HepG2 (cell line): ENCODE measurements around the gene CDK13. TPM values are rescaled to one million over a fixed set of nuclear protein-coding genes. Genes with fewer than 3 reads are reported as not detected.

Source experiments
- ARNT2 ChIP-seq: sonication (generic); formaldehyde crosslinking; IDR thresholded peaks from 2 replicates; pipeline ENCODE4 v1.8.0; 2022; ENCODE audit warnings: mild to moderate bottlenecking, low read depth, missing genetic modification reagents, moderate library complexity
- DR1 ChIP-seq: sonication (generic); formaldehyde crosslinking; IDR thresholded peaks from 2 replicates; pipeline ENCODE4 v1.8.0; 2021; ENCODE audit warnings: mild to moderate bottlenecking, missing genetic modification reagents, inconsistent platforms
- FOXA1 ChIP-seq, 2 experiments: fragments of 450-650 bp in 1 of 2; sonication (generic) in 1 of 2; formaldehyde crosslinking in 1 of 2; IDR thresholded peaks; 2 replicates each; pipeline versions ENCODE4 v1.4.0 to v1.6.1; 2016 to 2020; ENCODE audit warnings: missing genetic modification reagents in 1 of 2
- GATAD2A ChIP-seq: IDR thresholded peaks from 2 replicates; pipeline ENCODE4 v1.6.1; 2016
- HNRNPK ChIP-seq: fragments of 200-400 bp; formaldehyde crosslinking; IDR thresholded peaks from 2 replicates; pipeline ENCODE4 v1.6.1; 2018; ENCODE audit warnings: low read length, low read depth, moderate library complexity, mild to moderate bottlenecking; ENCODE audit not compliant: poor library complexity, severe bottlenecking
- MBNL3 ChIP-seq: fragments of 250-450 bp; sonication (Bioruptor Pico); conservative IDR thresholded peaks from 2 replicates; pipeline ENCODE4 v1.8.0; 2022; ENCODE audit warnings: mild to moderate bottlenecking, inconsistent platforms
- MTA3 ChIP-seq: sonication (generic); formaldehyde crosslinking; IDR thresholded peaks from 2 replicates; pipeline ENCODE4 v1.4.0; 2020; ENCODE audit warnings: missing genetic modification reagents
- PHF21A ChIP-seq: sonication (generic); formaldehyde crosslinking; IDR thresholded peaks from 2 replicates; pipeline ENCODE4 v1.5.0; 2020; ENCODE audit warnings: mild to moderate bottlenecking, missing genetic modification reagents
- SMARCE1 ChIP-seq: fragments of 450-650 bp; IDR thresholded peaks from 2 replicates; pipeline ENCODE4 v1.6.1; 2017; ENCODE audit warnings: borderline replicate concordance
- SP1 ChIP-seq, 2 experiments: fragments of 450-650 bp in 1 of 2; sonication (generic) in 1 of 2; formaldehyde crosslinking in 1 of 2; IDR thresholded peaks; 2 replicates each; pipeline versions ENCODE4 v1.4.0 to v1.6.1; 2016 to 2020; ENCODE audit warnings: missing genetic modification reagents in 1 of 2
- SP140L ChIP-seq: sonication (generic); formaldehyde crosslinking; IDR thresholded peaks from 2 replicates; pipeline ENCODE4 v1.4.0; 2020; ENCODE audit warnings: missing genetic modification reagents, borderline replicate concordance
- SRSF1 ChIP-seq: fragments of 200-400 bp; formaldehyde crosslinking; optimal IDR thresholded peaks from 2 replicates; pipeline ENCODE3; 2017; ENCODE audit warnings: mild to moderate bottlenecking, low read depth, low read length, moderate library complexity
- ZFP36L2 ChIP-seq: sonication (generic); formaldehyde crosslinking; IDR thresholded peaks from 2 replicates; pipeline ENCODE4 v1.4.0; 2020; ENCODE audit warnings: missing genetic modification reagents
- ZFP37 ChIP-seq: sonication (generic); formaldehyde crosslinking; IDR thresholded peaks from 2 replicates; pipeline ENCODE4 v1.4.0; 2020; ENCODE audit warnings: missing genetic modification reagents, borderline replicate concordance
- ZNF160 ChIP-seq: sonication (generic); formaldehyde crosslinking; IDR thresholded peaks from 2 replicates; pipeline ENCODE4 v1.8.0; 2022; ENCODE audit warnings: mild to moderate bottlenecking, inconsistent platforms, missing genetic modification reagents
- ZNF354B ChIP-seq: sonication (generic); formaldehyde crosslinking; IDR thresholded peaks from 2 replicates; pipeline ENCODE4 v1.8.0; 2022; ENCODE audit warnings: mild to moderate bottlenecking, missing genetic modification reagents
- ZNF446 ChIP-seq: sonication (generic); formaldehyde crosslinking; IDR thresholded peaks from 2 replicates; pipeline ENCODE4 v1.5.0; 2020; ENCODE audit warnings: mild to moderate bottlenecking, missing genetic modification reagents
- ZNF713 ChIP-seq: sonication (generic); formaldehyde crosslinking; IDR thresholded peaks from 2 replicates; pipeline ENCODE4 v1.4.0; 2020; ENCODE audit warnings: mild to moderate bottlenecking, missing genetic modification reagents
- ZNF737 ChIP-seq: sonication (generic); formaldehyde crosslinking; IDR thresholded peaks from 2 replicates; pipeline ENCODE4 v1.5.0; 2020; ENCODE audit warnings: missing genetic modification reagents, mild to moderate bottlenecking, borderline replicate concordance
- ZNF746 ChIP-seq: sonication (generic); formaldehyde crosslinking; IDR thresholded peaks from 2 replicates; pipeline ENCODE4 v1.8.0; 2022; ENCODE audit warnings: mild to moderate bottlenecking, missing genetic modification reagents
- ZNF747 ChIP-seq: sonication (generic); formaldehyde crosslinking; IDR thresholded peaks from 2 replicates; pipeline ENCODE4 v1.8.1; 2023; ENCODE audit warnings: missing genetic modification reagents, mild to moderate bottlenecking, borderline replicate concordance
- ZNF761 ChIP-seq: sonication (generic); formaldehyde crosslinking; conservative IDR thresholded peaks from 2 replicates; pipeline ENCODE4 v1.4.0; 2020; ENCODE audit warnings: mild to moderate bottlenecking, missing genetic modification reagents
- polyA plus RNA-seq, 8 experiments: library from polyadenylated mRNA; depleted of rRNA in 3 of 8; stranded (reverse) in 7 of 8; unstranded in 1 of 8; fragments of >200 nt; fragmentation: Illumina TruSeq in 4 of 8; extraction: Trizol in 4 of 8; gene quantifications; 2 replicates each; pipeline versions ENCODE4 v1.2.1 to v1.2.3, GENCODE V29; 2011 to 2016; ENCODE audit warnings: low read depth in 4 of 8, missing spikeins in 1 of 8, mixed read lengths in 1 of 8; ENCODE audit not compliant: insufficient read depth in 1 of 8
- total RNA-seq, 5 experiments: library from RNA; depleted of rRNA; stranded (reverse); fragments of >200 nt; fragmentation: Illumina TruSeq; extraction: Trizol; gene quantifications; 2 replicates each; pipeline ENCODE4 v1.2.3, GENCODE V29; 2016; ENCODE audit warnings: low read depth in 1 of 5
- TF ChIP-seq, protein P1 (sequence below): sonication (generic); formaldehyde crosslinking; IDR thresholded peaks from 2 replicates; pipeline ENCODE4 v1.5.0; 2020; ENCODE audit warnings: mild to moderate bottlenecking, missing genetic modification reagents
- TF ChIP-seq, protein P2 (sequence below): IDR thresholded peaks from 2 replicates; pipeline ENCODE4 v1.6.1; 2016; ENCODE audit warnings: missing biosample characterization, missing genetic modification reagents, low read depth
- TF ChIP-seq, protein P3 (sequence below): sonication (generic); formaldehyde crosslinking; IDR thresholded peaks from 2 replicates; pipeline ENCODE4 v1.5.0; 2020; ENCODE audit warnings: missing genetic modification reagents

The CDK13 gene
- total and polyA plus RNA-seq, 2 of the 13 experiments (the other 11 are each of a cell fraction or from before 2014, with no cell fraction given), result 21.0 to 40.9 TPM

DNA sequence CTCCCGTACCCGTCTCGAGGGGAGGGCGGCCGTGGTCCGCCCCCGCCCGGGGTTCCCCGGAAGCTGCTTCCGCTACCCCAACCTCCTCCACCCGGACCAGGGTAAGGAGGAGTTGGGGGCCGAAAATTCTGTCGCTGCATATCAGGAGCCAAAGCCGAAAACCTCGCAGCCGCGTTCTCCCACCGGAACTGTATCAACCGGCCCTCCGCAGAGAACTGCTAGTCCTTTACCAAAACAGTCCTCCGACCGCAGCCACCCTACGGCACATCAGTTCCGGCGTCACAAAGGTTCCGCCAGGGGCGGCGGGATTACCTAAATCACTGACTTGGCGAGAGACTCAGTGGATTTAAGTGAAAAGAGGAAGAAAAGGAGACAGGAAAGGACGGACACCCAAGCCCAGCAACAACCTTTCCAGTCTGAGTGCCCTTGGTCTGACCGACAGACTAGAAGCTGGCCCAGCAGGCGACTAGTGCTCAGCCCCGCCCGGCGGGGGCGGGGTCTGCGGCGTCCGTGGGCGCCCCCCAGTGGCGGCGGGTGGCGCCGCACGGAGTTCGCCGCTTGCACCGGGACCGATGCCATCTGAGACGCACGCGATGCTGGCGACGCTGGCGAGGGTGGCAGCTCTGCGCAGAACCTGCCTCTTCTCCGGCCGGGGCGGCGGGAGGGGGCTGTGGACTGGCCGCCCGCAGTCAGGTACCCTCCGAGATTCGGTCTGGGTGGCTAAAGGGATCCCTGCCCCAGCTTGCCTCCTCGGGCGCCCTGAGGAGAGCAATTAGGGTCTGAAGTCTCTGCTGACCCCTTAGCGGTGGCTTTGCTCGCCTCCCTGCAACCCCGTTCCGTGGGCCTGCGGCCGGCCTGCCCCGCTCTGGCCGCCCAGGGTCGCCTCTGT is 184.6 kb downstream of the CDK13 start, which contains the start of the genes MPLKIP and SUGCT (continued):
- TF ChIP-seq ZNF761 (CRISPR knock-in tag), result no peak
- TF ChIP-seq HNRNPK, result peak; percentile 12
- TF ChIP-seq FOXA1 (IDR thresholded peaks at IDR 0.05), result no peak
- no peak for TF ChIP-seq FOXA1 (CRISPR knock-in tag; IDR thresholded peaks at IDR 0.05)
- peak; percentile 94 for TF ChIP-seq SRSF1
- no peak for TF ChIP-seq SMARCE1
- TF ChIP-seq PHF21A, result peak; percentile 76
- TF ChIP-seq ZNF713, result no peak
- peak; percentile 57; the same call in 1 of the 2 replicates for TF ChIP-seq ZNF746
- TF ChIP-seq ARNT2 (CRISPR knock-in tag), result peak; percentile 77
- TF ChIP-seq SP1 (IDR thresholded peaks at IDR 0.05), result no peak
- TF ChIP-seq SP1 (CRISPR knock-in tag; IDR thresholded peaks at IDR 0.05), result peak; percentile 93
- TF ChIP-seq ZNF160, result peak; percentile 75; the same call in 1 of the 2 replicates
- TF ChIP-seq, protein P1, sequence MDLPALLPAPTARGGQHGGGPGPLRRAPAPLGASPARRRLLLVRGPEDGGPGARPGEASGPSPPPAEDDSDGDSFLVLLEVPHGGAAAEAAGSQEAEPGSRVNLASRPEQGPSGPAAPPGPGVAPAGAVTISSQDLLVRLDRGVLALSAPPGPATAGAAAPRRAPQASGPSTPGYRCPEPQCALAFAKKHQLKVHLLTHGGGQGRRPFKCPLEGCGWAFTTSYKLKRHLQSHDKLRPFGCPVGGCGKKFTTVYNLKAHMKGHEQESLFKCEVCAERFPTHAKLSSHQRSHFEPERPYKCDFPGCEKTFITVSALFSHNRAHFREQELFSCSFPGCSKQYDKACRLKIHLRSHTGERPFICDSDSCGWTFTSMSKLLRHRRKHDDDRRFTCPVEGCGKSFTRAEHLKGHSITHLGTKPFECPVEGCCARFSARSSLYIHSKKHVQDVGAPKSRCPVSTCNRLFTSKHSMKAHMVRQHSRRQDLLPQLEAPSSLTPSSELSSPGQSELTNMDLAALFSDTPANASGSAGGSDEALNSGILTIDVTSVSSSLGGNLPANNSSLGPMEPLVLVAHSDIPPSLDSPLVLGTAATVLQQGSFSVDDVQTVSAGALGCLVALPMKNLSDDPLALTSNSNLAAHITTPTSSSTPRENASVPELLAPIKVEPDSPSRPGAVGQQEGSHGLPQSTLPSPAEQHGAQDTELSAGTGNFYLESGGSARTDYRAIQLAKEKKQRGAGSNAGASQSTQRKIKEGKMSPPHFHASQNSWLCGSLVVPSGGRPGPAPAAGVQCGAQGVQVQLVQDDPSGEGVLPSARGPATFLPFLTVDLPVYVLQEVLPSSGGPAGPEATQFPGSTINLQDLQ (CRISPR knock-in tag), result peak; percentile 94
- TF ChIP-seq ZNF354B (CRISPR knock-in tag), result no peak
- TF ChIP-seq, protein P2, sequence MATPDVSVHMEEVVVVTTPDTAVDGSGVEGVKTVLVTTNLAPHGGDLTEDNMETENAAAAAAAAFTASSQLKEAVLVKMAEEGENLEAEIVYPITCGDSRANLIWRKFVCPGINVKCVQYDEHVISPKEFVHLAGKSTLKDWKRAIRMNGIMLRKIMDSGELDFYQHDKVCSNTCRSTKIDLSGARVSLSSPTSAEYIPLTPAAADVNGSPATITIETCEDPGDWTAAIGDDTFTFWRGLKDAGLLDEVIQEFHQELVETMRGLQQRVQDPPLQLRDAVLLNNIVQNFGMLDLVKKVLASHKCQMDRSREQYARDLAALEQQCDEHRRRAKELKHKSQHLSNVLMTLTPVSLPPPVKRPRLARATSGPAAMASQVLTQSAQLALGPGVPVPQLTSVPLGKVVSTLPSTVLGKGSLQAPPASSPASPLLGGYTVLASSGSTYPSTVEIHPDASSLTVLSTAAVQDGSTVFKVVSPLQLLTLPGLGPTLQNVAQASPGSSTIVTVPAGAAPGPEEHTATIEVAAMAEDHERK (CRISPR knock-in tag), result no peak
- TF ChIP-seq ZNF446, result peak; percentile 27; the same call in 1 of the 2 replicates
- TF ChIP-seq ZFP36L2 (CRISPR knock-in tag), result 0 out of 2 replicates have a peak, but pooled peaks have one; percentile 9
- peak; percentile 67; the same call in 1 of the 2 replicates for TF ChIP-seq GATAD2A (CRISPR knock-in tag)
- TF ChIP-seq SP140L (CRISPR knock-in tag), result peak; percentile 71; the same call in 1 of the 2 replicates
- TF ChIP-seq ZNF747 (CRISPR knock-in tag), result peak; percentile 44
- no peak for TF ChIP-seq MTA3 (CRISPR knock-in tag)
- 0 out of 2 replicates have a peak, but pooled peaks have one; percentile 51 for TF ChIP-seq DR1 (CRISPR knock-in tag)
- no peak for TF ChIP-seq ZFP37 (CRISPR knock-in tag)
- peak; percentile 81; the same call in 1 of the 2 replicates for TF ChIP-seq ZNF737
- TF ChIP-seq, protein P3, sequence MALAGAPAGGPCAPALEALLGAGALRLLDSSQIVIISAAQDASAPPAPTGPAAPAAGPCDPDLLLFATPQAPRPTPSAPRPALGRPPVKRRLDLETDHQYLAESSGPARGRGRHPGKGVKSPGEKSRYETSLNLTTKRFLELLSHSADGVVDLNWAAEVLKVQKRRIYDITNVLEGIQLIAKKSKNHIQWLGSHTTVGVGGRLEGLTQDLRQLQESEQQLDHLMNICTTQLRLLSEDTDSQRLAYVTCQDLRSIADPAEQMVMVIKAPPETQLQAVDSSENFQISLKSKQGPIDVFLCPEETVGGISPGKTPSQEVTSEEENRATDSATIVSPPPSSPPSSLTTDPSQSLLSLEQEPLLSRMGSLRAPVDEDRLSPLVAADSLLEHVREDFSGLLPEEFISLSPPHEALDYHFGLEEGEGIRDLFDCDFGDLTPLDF, result 0 out of 2 replicates have a peak, but pooled peaks have one; percentile 24
- TF ChIP-seq MBNL3 (CRISPR knock-in tag), result no peak
